Dermis blood vessel endothelial cell (primary cell): ENCODE results near the gene KANK2. TPM values are rescaled to one million over a fixed set of nuclear protein-coding genes. Genes with fewer than 3 reads are reported as not detected.
A peak's percentile ranks its signal among the peaks of the same experiment; 100 is the strongest.
"Not testable (repeated sequence)": the region's sequence is repeated elsewhere in the genome, so short reads cannot be mapped to it uniquely, and the experiment has no call there.

Source experiments
- DNase-seq: peaks from one replicate; pipeline ENCODE4 v3.0.0; 2010
- total RNA-seq: library from RNA; depleted of rRNA; stranded (reverse); fragments of >200 nt; gene quantifications from 2 replicates; pipeline ENCODE4 v1.2.3, GENCODE V29; 2014

The KANK2 gene
- total RNA-seq, 1 donor from 2014 or later = 102 TPM

GRCh38 chr19:11138601-11139300 is 58.6 kb downstream of the KANK2 start:
- peak; percentile 68 for DNase-seq

- DNase-seq = peak; percentile 68
Observed at GRCh38 chr19:11137542-11138384, 59.6 kb downstream of the KANK2 start.

GRCh38 chr19:11136400-11137101 is 60.8 kb downstream of the KANK2 start:
- DNase-seq = no peak

GRCh38 chr19:11131471-11131870 is 65.9 kb downstream of the KANK2 start:
- DNase-seq = peak; percentile 58

- DNase-seq = peak; percentile 95
Observed at GRCh38 chr19:11130824-11131455, 66.4 kb downstream of the KANK2 start.

GRCh38 chr19:11127905-11128304 is 69.4 kb downstream of the KANK2 start:
- DNase-seq = no peak

- DNase-seq = peak; percentile 86
Observed at GRCh38 chr19:11125994-11126685, 71.2 kb downstream of the KANK2 start.

- DNase-seq = not testable (repeated sequence)
Observed at GRCh38 chr19:11124157-11124556, 73.2 kb downstream of the KANK2 start.

GRCh38 chr19:11123114-11123513 is 74.2 kb downstream of the KANK2 start:
- no peak for DNase-seq

GRCh38 chr19:11121963-11122362 is 75.4 kb downstream of the KANK2 start:
- DNase-seq = not testable (repeated sequence)

- no peak for DNase-seq
Observed at GRCh38 chr19:11116507-11116906, 80.8 kb downstream of the KANK2 start.

- no peak for DNase-seq
Observed at GRCh38 chr19:11115895-11116446, 81.4 kb downstream of the KANK2 start.

GRCh38 chr19:11115042-11115441 is 82.3 kb downstream of the KANK2 start:
- DNase-seq = no peak

Other genes with a start within 250 kb of the KANK2 start
- gene SMARCA4, start 236.5 kb downstream of the KANK2 start, total RNA-seq = 74.2 and 180 TPM in 2 replicates
- 97.3 and 148 TPM in 2 replicates for gene LDLR, start 108.1 kb downstream of the KANK2 start, total RNA-seq
- gene SPC24, start 41.8 kb downstream of the KANK2 start, total RNA-seq = 23.1 and 88.9 TPM in 2 replicates
- not detected in 2 replicates for gene ANGPTL8, start 42.1 kb upstream of the KANK2 start, total RNA-seq
- 95.3 and 184 TPM in 2 replicates for gene DOCK6, start 65.0 kb upstream of the KANK2 start, total RNA-seq
- not detected in 2 replicates for gene TSPAN16, start 98.6 kb upstream of the KANK2 start, total RNA-seq
- 55.6 and 65.0 TPM in 2 replicates for gene RAB3D, start 142.1 kb upstream of the KANK2 start, total RNA-seq
- gene TMEM205, start 148.7 kb upstream of the KANK2 start, total RNA-seq = 105 and 267 TPM in 2 replicates
- 7.8 and 10.4 TPM in 2 replicates for gene CCDC159, start 149.0 kb upstream of the KANK2 start, total RNA-seq
- gene PLPPR2, start 157.9 kb upstream of the KANK2 start, total RNA-seq = 8.7 and 14.1 TPM in 2 replicates
- gene SWSAP1, start 177.1 kb upstream of the KANK2 start, total RNA-seq = 0.79 and 0.85 TPM in 2 replicates
- gene EPOR, start 186.8 kb upstream of the KANK2 start, total RNA-seq = 6.0 and 8.2 TPM in 2 replicates
- gene RGL3, start 221.8 kb upstream of the KANK2 start, total RNA-seq = 2.1 and 4.3 TPM in 2 replicates
- gene ODAD3, start 237.6 kb upstream of the KANK2 start, total RNA-seq = 0.05 TPM in 1 of 2 replicates, not detected in the other
- 117 and 310 TPM in 2 replicates for gene PRKCSH, start 238.1 kb upstream of the KANK2 start, total RNA-seq